H1 (cell line): ENCODE data around the gene GPR31. TPM values are rescaled to one million over a fixed set of nuclear protein-coding genes. Genes with fewer than 3 reads are reported as not detected.

Experiments used
- CTCF ChIA-PET: fragments of 300-600 bp; sonication (Branson Sonifier 250); formaldehyde crosslinking; loops from one replicate; lab custom pipeline; 2021; ENCODE audit not compliant: partially characterized antibody; lab: Charles Lee
- POLR2A ChIA-PET: fragments of 300-600 bp; sonication (Branson Sonifier 250); formaldehyde crosslinking; loops from one replicate; lab custom pipeline; 2021; ENCODE audit warnings: inconsistent platforms; ENCODE audit not compliant: partially characterized antibody; lab: Charles Lee
- DNase-seq, 2 experiments: peaks; one replicate each; pipeline versions ENCODE4 v3.0.0 to v3.0.0-alpha.2; 2010 to 2022; ENCODE audit warnings: low spot score in 2 of 2, low read depth in 1 of 2, mixed read lengths in 1 of 2
- FAIRE-seq: peaks from 2 replicates; lab custom pipeline; 2011; peaks lifted over from hg19 to GRCh38; lab: Jason Lieb, UNC
- H2AFZ ChIP-seq: 2 replicates; pipeline ENCODE4 v1.8.1; 2012; ENCODE audit warnings: low read length, inconsistent platforms
- H2AK5ac ChIP-seq: 2 replicates; pipeline ENCODE4 v1.6.1; 2013; ENCODE audit warnings: low read depth, low read length
- H2BK120ac ChIP-seq: replicated peaks from 2 replicates; pipeline ENCODE3; 2013; ENCODE audit warnings: low read depth, low read length, inconsistent platforms
- H2BK12ac ChIP-seq: 2 replicates; pipeline ENCODE4 v1.6.1; 2013; ENCODE audit warnings: low read depth, low read length
- H2BK15ac ChIP-seq: 2 replicates; pipeline ENCODE4 v1.6.1; 2013; ENCODE audit warnings: low read length
- H2BK20ac ChIP-seq: 2 replicates; pipeline ENCODE4 v1.6.1; 2013; ENCODE audit warnings: low read length
- H2BK5ac ChIP-seq: 2 replicates; pipeline ENCODE4 v1.6.1; 2013; ENCODE audit warnings: low read depth, low read length
- H3K14ac ChIP-seq: 2 replicates; pipeline ENCODE4 v1.6.1; 2013; ENCODE audit warnings: inconsistent platforms; ENCODE audit not compliant: insufficient read length
- H3K18ac ChIP-seq: 2 replicates; pipeline ENCODE4 v1.6.1; 2013; ENCODE audit warnings: low read length; ENCODE audit errors: extremely low read depth
- H3K23ac ChIP-seq: 2 replicates; pipeline ENCODE4 v1.6.1; 2013; ENCODE audit warnings: inconsistent platforms; ENCODE audit not compliant: insufficient read length
- H3K23me2 ChIP-seq: 2 replicates; pipeline ENCODE4 v1.6.1; 2013; ENCODE audit warnings: low read depth, low read length
- H3K27ac ChIP-seq: 2 replicates; pipeline ENCODE4 v1.6.1; 2011; ENCODE audit warnings: low read depth, low read length, inconsistent platforms
- H3K27me3 ChIP-seq, 4 experiments: replicated peaks in 1 of 4; 1 replicate in 1 of 4; 2 replicates in 3 of 4; pipeline versions ENCODE4 v1.6.1 to v1.8.1; 2011 to 2013; ENCODE audit warnings: low read length in 3 of 4, mild to moderate bottlenecking in 3 of 4, inconsistent platforms in 2 of 4, mixed read lengths in 2 of 4, moderate library complexity in 1 of 4; ENCODE audit not compliant: control insufficient read depth in 3 of 4, insufficient read depth in 3 of 4; ENCODE audit errors: extremely low read depth in 1 of 4
- H3K36me3 ChIP-seq, 4 experiments: 2 replicates each; pipeline versions ENCODE4 v1.6.1 to v1.8.1; 2011 to 2013; ENCODE audit warnings: mild to moderate bottlenecking in 4 of 4, low read length in 3 of 4, moderate library complexity in 2 of 4, control low read depth in 1 of 4, inconsistent platforms in 1 of 4; ENCODE audit not compliant: insufficient read depth in 4 of 4, control insufficient read depth in 2 of 4
- H3K4ac ChIP-seq: replicated peaks from 2 replicates; pipeline ENCODE3; 2013; ENCODE audit warnings: low read length, low read depth, mixed read lengths, inconsistent platforms; ENCODE audit not compliant: insufficient read length
- H3K4me1 ChIP-seq, 4 experiments: replicated peaks in 1 of 4; 1 replicate in 1 of 4; 2 replicates in 3 of 4; pipeline versions ENCODE4 v1.6.1 to v1.8.1; 2011 to 2013; ENCODE audit warnings: low read length in 3 of 4, inconsistent platforms in 2 of 4, mixed read lengths in 1 of 4; ENCODE audit not compliant: insufficient read depth in 4 of 4, control insufficient read depth in 3 of 4
- H3K4me2 ChIP-seq, 2 experiments: 2 replicates each; pipeline versions ENCODE4 v1.6.1 to v1.8.1; 2011 to 2013; ENCODE audit warnings: low read depth in 2 of 2, low read length in 2 of 2, control low read depth in 1 of 2, inconsistent platforms in 1 of 2, mild to moderate bottlenecking in 1 of 2; ENCODE audit not compliant: insufficient read depth in 1 of 2
- H3K4me3 ChIP-seq, 4 experiments: fragments of 200-600, 300-600 bp in 1 of 4; sonication (generic), shearing (Covaris generic), sonication (Bioruptor Twin) in 1 of 4; 2 replicates each; pipeline versions ENCODE4 v1.5.1 to v1.8.1; 2011 to 2016; ENCODE audit warnings: low read length in 4 of 4, low read depth in 3 of 4, control low read depth in 2 of 4, inconsistent platforms in 2 of 4, mild to moderate bottlenecking in 2 of 4, mixed read lengths in 1 of 4, moderate library complexity in 1 of 4; ENCODE audit not compliant: insufficient read depth in 2 of 4; ENCODE audit errors: extremely low read depth in 1 of 4
- H3K56ac ChIP-seq: replicated peaks from 2 replicates; pipeline ENCODE3; 2013; ENCODE audit warnings: low read depth, mild to moderate bottlenecking, mixed read lengths, low read length, inconsistent platforms; ENCODE audit not compliant: insufficient read length
- H3K79me1 ChIP-seq: 2 replicates; pipeline ENCODE4 v1.6.1; 2013; ENCODE audit warnings: low read depth, low read length, control low read depth
- H3K79me2 ChIP-seq, 2 experiments: 2 replicates each; pipeline versions ENCODE4 v1.6.1 to v1.8.1; 2012 to 2013; ENCODE audit warnings: low read length in 2 of 2, mild to moderate bottlenecking in 2 of 2, inconsistent platforms in 1 of 2; ENCODE audit not compliant: insufficient read depth in 2 of 2, control insufficient read depth in 1 of 2
- H3K9ac ChIP-seq, 4 experiments: replicated peaks in 1 of 4; 1 replicate in 1 of 4; 2 replicates in 3 of 4; pipeline versions ENCODE4 v1.6.1 to v1.8.1; 2011 to 2013; ENCODE audit warnings: low read depth in 3 of 4, low read length in 3 of 4, control low read depth in 2 of 4, mild to moderate bottlenecking in 2 of 4, moderate library complexity in 2 of 4, inconsistent platforms in 1 of 4; ENCODE audit errors: extremely low read depth in 1 of 4
- H3K9me3 ChIP-seq, 2 experiments: 2 replicates each; pipeline versions ENCODE4 v1.6.1 to v1.8.1; 2012 to 2013; ENCODE audit warnings: mild to moderate bottlenecking in 2 of 2, moderate library complexity in 2 of 2, control low read depth in 1 of 2, inconsistent platforms in 1 of 2, low read depth in 1 of 2, low read length in 1 of 2, mixed read lengths in 1 of 2; ENCODE audit not compliant: insufficient read depth in 2 of 2
- H4K20me1 ChIP-seq, 2 experiments: replicated peaks in 1 of 2; 2 replicates each; pipeline versions ENCODE3 to v1.8.1; 2011 to 2013; ENCODE audit warnings: inconsistent platforms in 2 of 2, low read length in 2 of 2, mild to moderate bottlenecking in 1 of 2; ENCODE audit not compliant: insufficient read depth in 2 of 2, control insufficient read depth in 1 of 2
- H4K5ac ChIP-seq: 2 replicates; pipeline ENCODE4 v1.6.1; 2013; ENCODE audit warnings: low read length, low read depth, mixed read lengths, inconsistent platforms; ENCODE audit not compliant: insufficient read length
- H4K8ac ChIP-seq: 2 replicates; pipeline ENCODE4 v1.8.0; 2013; ENCODE audit warnings: mild to moderate bottlenecking, moderate library complexity, low read length, inconsistent platforms; ENCODE audit not compliant: insufficient read depth; ENCODE audit errors: extremely low read depth
- H4K91ac ChIP-seq: replicated peaks from 2 replicates; pipeline ENCODE3; 2013; ENCODE audit warnings: low read length, mixed read lengths, inconsistent platforms; ENCODE audit not compliant: insufficient read length
- BACH1 ChIP-seq: IDR thresholded peaks from 2 replicates; pipeline ENCODE4 v1.6.1; 2012; ENCODE audit warnings: low read length, improper control_type of control experiment
- CREB1 ChIP-seq: IDR thresholded peaks from 2 replicates; pipeline ENCODE4 v1.6.1; 2012; ENCODE audit warnings: inconsistent platforms
- CTBP2 ChIP-seq: IDR thresholded peaks from 2 replicates; pipeline ENCODE4 v1.7.0; 2011; ENCODE audit warnings: borderline replicate concordance, mild to moderate bottlenecking, moderate library complexity, mixed read lengths, low read length; ENCODE audit not compliant: insufficient read depth, insufficient read length
- EZH2 ChIP-seq: fragments of 200-600 bp; sonication (generic); IDR thresholded peaks from 2 replicates; pipeline ENCODE4 v1.7.1; 2012; ENCODE audit warnings: low read depth, mild to moderate bottlenecking, moderate library complexity, low read length, inconsistent platforms; ENCODE audit not compliant: severe bottlenecking
- GTF2F1 ChIP-seq: IDR thresholded peaks from 2 replicates; pipeline ENCODE4 v1.6.1; 2012; ENCODE audit warnings: low read depth, low read length, improper control_type of control experiment, borderline replicate concordance
- HDAC2 ChIP-seq, 2 experiments: fragments of 300-600 bp in 1 of 2; sonication (generic) in 1 of 2; IDR thresholded peaks; 2 replicates each; pipeline ENCODE4 v1.6.1; 2011 to 2012; ENCODE audit warnings: low read depth in 2 of 2, low read length in 2 of 2, mild to moderate bottlenecking in 2 of 2, moderate library complexity in 2 of 2, borderline replicate concordance in 1 of 2, inconsistent platforms in 1 of 2
- NANOG ChIP-seq: IDR thresholded peaks from 2 replicates; pipeline ENCODE4 v1.6.1; 2011; ENCODE audit warnings: low read length, low read depth, mild to moderate bottlenecking, inconsistent platforms; ENCODE audit not compliant: insufficient read depth, poor library complexity, severe bottlenecking
- PHF8 ChIP-seq: fragments of 200-600 bp; sonication (generic); conservative IDR thresholded peaks from 2 replicates; pipeline ENCODE4 v1.7.1; 2012; ENCODE audit warnings: low read depth, mild to moderate bottlenecking, inconsistent platforms, low read length, moderate library complexity
- RAD21 ChIP-seq, 2 experiments: IDR thresholded peaks in 1 of 2; conservative IDR thresholded peaks in 1 of 2; 2 replicates each; pipeline ENCODE4 v1.6.1; 2011; ENCODE audit warnings: low read depth in 2 of 2, low read length in 2 of 2, improper control_type of control experiment in 1 of 2, inconsistent platforms in 1 of 2, mild to moderate bottlenecking in 1 of 2, moderate library complexity in 1 of 2
- SP1 ChIP-seq: IDR thresholded peaks from 2 replicates; pipeline ENCODE4 v1.6.1; 2011; ENCODE audit warnings: low read depth, low read length
- TEAD4 ChIP-seq: IDR thresholded peaks from 2 replicates; pipeline ENCODE4 v1.6.1; 2012; ENCODE audit warnings: low read depth, low read length, inconsistent platforms, mixed read lengths
- whole genome bisulfite sequencing, 2 experiments: shearing (Covaris generic) in 1 of 2; methylation state at CpG; one replicate each; pipeline versions ENCODE4 v1.1.6 to v1.1.7; 2013 to 2015; ENCODE audit warnings: low lambda C conversion rate in 2 of 2, mixed read lengths in 2 of 2, inconsistent platforms in 1 of 2, low coverage in 1 of 2, missing lambda C conversion rate in 1 of 2; ENCODE audit not compliant: insufficient replicate concordance in 2 of 2, insufficient coverage in 1 of 2, insufficient read length in 1 of 2; ENCODE audit errors: extremely low coverage in 1 of 2, missing lambda C conversion rate in 1 of 2; 5-methylcytosine and 5-hydroxymethylcytosine counted together
- polyA plus RNA-seq, 7 experiments: library from polyadenylated mRNA; depleted of rRNA in 3 of 7; stranded (reverse) in 5 of 7; unstranded in 2 of 7; fragments of >200 nt in 5 of 7; fragments of 200-250 nt in 2 of 7; gene quantifications; 1 replicate in 5 of 7; 2 replicates in 1 of 7; 4 replicates in 1 of 7; pipeline versions ENCODE4 v1.2.1 to v1.2.3, GENCODE V29; 2011 to 2013; ENCODE audit warnings: missing spikeins in 2 of 7, mixed read lengths in 2 of 7
- total RNA-seq: library from RNA; stranded (reverse); fragmentation: NEBNext Ultra II Directional; extraction: Animal tissue kit (Norgen Biotek cat#: 25700); gene quantifications from 2 replicates; pipeline ENCODE4 v1.2.1, GENCODE V29; 2021

The GPR31 gene
- total and polyA plus RNA-seq, 2 of the 8 experiments (the other 6 are each of a cell fraction or from before 2014, with no cell fraction given), result not detected

DNA sequence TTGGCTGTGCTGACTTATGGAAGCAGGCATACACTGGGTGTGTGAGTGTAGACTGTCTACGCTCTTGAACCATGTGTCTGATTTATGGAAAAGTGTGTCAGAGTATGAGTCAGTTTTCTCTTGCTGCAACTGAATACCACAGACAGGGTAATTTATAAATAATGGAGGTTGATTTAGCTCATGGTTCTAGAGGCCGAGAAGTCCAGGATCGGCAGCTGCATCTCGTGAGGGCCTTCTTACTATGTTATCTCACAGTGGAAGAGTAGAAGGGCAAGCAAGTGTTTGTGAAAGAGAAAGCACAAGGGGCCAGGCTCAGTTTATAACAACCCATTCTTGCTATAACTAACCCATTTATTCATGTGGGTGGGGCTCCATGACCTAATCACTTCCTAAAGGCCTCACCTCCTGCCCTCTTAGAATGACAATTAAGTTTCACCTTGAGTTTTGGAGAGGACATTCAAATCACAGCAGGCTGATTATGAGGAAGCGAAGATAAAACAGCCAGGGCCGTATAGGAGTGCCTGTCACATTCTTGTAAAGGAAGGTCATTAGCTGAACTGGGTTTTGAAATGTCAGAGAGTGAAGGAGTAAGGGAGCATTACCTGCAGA is 6.7 kb downstream of the GPR31 start:
- Histone ChIP-seq H2AFZ (no peak overlapping the region), H3K4ac (no peak overlapping the region), H3K14ac (no peak overlapping the region), H3K4me3 (no peak overlapping the region), H3K79me2 (no peaks in the 10 kb centered on the region), H3K79me1 (no peaks in the 10 kb centered on the region), H3K4me1 (peaks cover 8 to 22% (median 19%) of the 10 kb centered on the region in 4 experiments), H2AK5ac (peak overlapping the region; percentile 93; the same call in 1 of the 2 replicates), H3K23me2 (0 out of 2 replicates have a peak, but pooled peaks cover 4% of the 10 kb centered on the region), H4K20me1 (no peaks in the 10 kb centered on the region), H3K9ac (no peak overlapping the region), H2BK20ac (peak overlapping the region; percentile 96; the same call in 1 of the 2 replicates), H2BK12ac (peak overlapping the region; percentile 99; the same call in 1 of the 2 replicates), H3K9me3 (peaks cover 0 to 3% of the 10 kb centered on the region in 2 experiments; a peak in 1 of 4 replicates), H4K91ac (no peak overlapping the region), H3K27ac (no peak overlapping the region), H2BK120ac (no peak overlapping the region), H2BK15ac (no peak overlapping the region), H4K5ac (no peak overlapping the region), H4K8ac (no peak overlapping the region), H3K23ac (no peak overlapping the region), H2BK5ac (peak overlapping the region; percentile 92; the same call in 1 of the 2 replicates), H3K56ac (no peak overlapping the region), H3K18ac (peak overlapping the region; percentile 44; the same call in 1 of the 2 replicates), H3K36me3 (no peaks in the 10 kb centered on the region), H3K4me2 (no peak overlapping the region; a peak in 1 of 4 replicates), H3K27me3 (peaks cover 0 to 3% (median 0%) of the 10 kb centered on the region in 4 experiments; a peak in 2 of 7 replicates)
- POLR2A ChIA-PET, result interaction anchor here (1.1 kb wide), 1 partner anchor 10 kb away, joined by 4 read pairs; no protein-coding TSS in a partner anchor
- no peak for DNase-seq
- CTCF ChIA-PET, result interaction anchor here (1.4 to 2.4 kb wide), 3 partner anchors 9 to 12 kb away, joined by 3 to 11 read pairs (median 7); no protein-coding TSS in a partner anchor
- peak; percentile 81 for FAIRE-seq
- 74% methylated on average over 6 of the region's 6 CpGs; no CpG with 5 or more reads in 1 of the 2 experiments for WGBS, 2 experiments
- TF ChIP-seq TEAD4, result no peak
- no peak for TF ChIP-seq GTF2F1
- no peak for TF ChIP-seq CTBP2
- no peak for TF ChIP-seq BACH1
- TF ChIP-seq NANOG, result peak; percentile 27
- TF ChIP-seq PHF8, result no peak
- no peak for TF ChIP-seq HDAC2 (IDR thresholded peaks at IDR 0.05; ENCODE audit: borderline replicate concordance in 1 of 2, low read depth in 2 of 2, low read length in 2 of 2)
- TF ChIP-seq CREB1, result no peak
- TF ChIP-seq SP1, result 0 out of 2 replicates have a peak, but pooled peaks have one; percentile 36
- no peak for TF ChIP-seq EZH2
- no peak for TF ChIP-seq RAD21 (IDR thresholded peaks at IDR 0.05 in 1 of 2, conservative IDR thresholded peaks at IDR 0.05 in 1 of 2; ENCODE audit: low read depth in 2 of 2, low read length in 2 of 2)
